SU-DHL-6 (cell line): ENCODE data around the gene ZNF121.

Source experiments
- H2AFZ ChIP-seq: fragments of 200-600 bp; sonication (generic); 2 replicates; pipeline ENCODE4 v1.6.1; 2014; ENCODE audit warnings: low read depth, mild to moderate bottlenecking, moderate library complexity, mixed read lengths, antibody characterized with exemption, low read length; ENCODE audit not compliant: severe bottlenecking
- H3F3A ChIP-seq: fragments of 200-600 bp; shearing (Covaris generic); 2 replicates; pipeline ENCODE4 v1.6.0; 2016; ENCODE audit warnings: antibody characterized with exemption, mild to moderate bottlenecking; ENCODE audit not compliant: insufficient read depth
- H3K27ac ChIP-seq: fragments of 200-600 bp; sonication (generic); 2 replicates; pipeline ENCODE4 v1.5.1; 2016; ENCODE audit warnings: low read depth, mild to moderate bottlenecking, low read length, moderate library complexity, mixed read lengths
- H3K27me3 ChIP-seq: fragments of 200-600 bp; sonication (generic), shearing (Covaris generic); 2 replicates; pipeline ENCODE4 v1.6.0; 2014; ENCODE audit warnings: mild to moderate bottlenecking, low read length
- H3K36me3 ChIP-seq: fragments of 200-600 bp; sonication (generic); 2 replicates; pipeline ENCODE4 v1.6.1; 2014; ENCODE audit warnings: mild to moderate bottlenecking, low read length, mixed read lengths
- H3K4me2 ChIP-seq: fragments of 300-600, 200-600 bp; shearing (Covaris generic), sonication (generic); 2 replicates; pipeline ENCODE4 v1.6.0; 2014; ENCODE audit warnings: low read length, low read depth, mild to moderate bottlenecking; ENCODE audit not compliant: poor library complexity, severe bottlenecking
- H3K4me3 ChIP-seq: fragments of 200-600 bp; sonication (generic); 2 replicates; pipeline ENCODE4 v1.5.1; 2014; ENCODE audit warnings: antibody characterized with exemption, low read length, mild to moderate bottlenecking, mixed read lengths; ENCODE audit not compliant: insufficient read depth, poor library complexity, severe bottlenecking
- H3K79me2 ChIP-seq: fragments of 200-600 bp; sonication (generic); 2 replicates; pipeline ENCODE4 v1.6.1; 2014; ENCODE audit warnings: mild to moderate bottlenecking, low read length, moderate library complexity; ENCODE audit not compliant: insufficient read depth
- H3K9ac ChIP-seq: fragments of 200-600 bp; sonication (generic); 2 replicates; pipeline ENCODE4 v1.7.0; 2014; ENCODE audit warnings: mild to moderate bottlenecking, low read length
- H3K9me2 ChIP-seq: fragments of 200-600 bp; sonication (generic); replicated peaks from 2 replicates; pipeline ENCODE4 v1.6.1; 2014; ENCODE audit warnings: low read length; ENCODE audit not compliant: insufficient read depth
- H3K9me3 ChIP-seq: fragments of 200-600 bp; sonication (generic); 2 replicates; pipeline ENCODE4 v1.6.1; 2014; ENCODE audit warnings: low read length, mixed read lengths; ENCODE audit not compliant: insufficient read depth
- H4K20me1 ChIP-seq: fragments of 200-600 bp; sonication (generic); 2 replicates; pipeline ENCODE4 v1.6.1; 2014; ENCODE audit warnings: low read depth, mild to moderate bottlenecking, antibody characterized with exemption, low read length, moderate library complexity, mixed read lengths
- CTCF ChIP-seq: fragments of 200-600 bp; sonication (generic); IDR thresholded peaks from one replicate; pipeline ENCODE4 v1.5.1; 2017; ENCODE audit warnings: antibody characterized with exemption, mild to moderate bottlenecking, low read length, moderate library complexity; ENCODE audit not compliant: insufficient read depth, poor library complexity, severe bottlenecking
- EZH2phosphoT487 ChIP-seq: fragments of 200-600 bp; sonication (generic), shearing (Covaris generic); conservative IDR thresholded peaks from 2 replicates; pipeline ENCODE4 v1.6.1; 2018; ENCODE audit warnings: mild to moderate bottlenecking, antibody characterized with exemption, low read length, moderate library complexity, mixed read lengths

ZNF121 gene

DNA sequence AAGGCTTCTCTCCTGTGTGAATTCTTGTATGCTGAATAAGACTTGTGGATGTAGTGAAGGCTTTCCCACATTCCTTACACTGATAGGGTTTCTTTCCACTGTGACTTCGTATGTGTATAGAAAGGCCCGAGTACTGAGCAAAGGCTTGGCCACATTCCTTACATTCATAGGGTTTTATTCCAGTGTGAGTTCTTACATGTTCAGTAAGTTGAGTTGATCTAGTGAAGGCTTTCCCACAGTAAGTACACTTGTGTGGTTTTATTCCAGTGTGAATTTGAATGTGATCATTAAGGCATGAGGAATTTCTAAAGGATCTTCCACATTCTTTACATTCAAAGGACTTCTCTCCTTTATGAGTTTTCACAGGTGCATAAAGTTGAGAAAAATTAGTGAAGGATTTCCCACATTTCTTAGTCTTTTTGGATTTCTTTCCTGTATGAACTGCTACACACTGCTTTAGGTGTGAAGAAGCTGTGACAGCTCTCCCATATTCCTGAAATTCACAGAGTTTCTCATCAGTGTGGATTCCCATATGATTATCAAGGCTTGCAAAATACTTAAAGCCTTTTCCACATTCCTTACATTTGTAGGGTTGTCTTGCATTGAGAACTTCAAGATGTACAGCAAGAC, 26.3 kb upstream of the ZNF121 start:
- no peak overlapping the region for H3K4me3 ChIP-seq
- H3K9ac ChIP-seq, result no peak overlapping the region
- no peaks in the 10 kb centered on the region for H4K20me1 ChIP-seq
- no peaks in the 10 kb centered on the region for H3K27me3 ChIP-seq
- no peaks in the 10 kb centered on the region for H3K9me2 ChIP-seq
- TF ChIP-seq EZH2phosphoT487 (no peak), CTCF (no peak)
- H3K9me3 ChIP-seq, result peaks cover 19% of the 10 kb centered on the region; the same call in 1 of the 2 replicates
- peaks cover 55% of the 10 kb centered on the region for H3K36me3 ChIP-seq
- H3K79me2 ChIP-seq, result no peaks in the 10 kb centered on the region
- no peak overlapping the region for H3K27ac ChIP-seq
- H3F3A ChIP-seq, result no peaks in the 10 kb centered on the region
- H3K4me2 ChIP-seq, result no peak overlapping the region
- H2AFZ ChIP-seq, result no peak overlapping the region

- H4K20me1 ChIP-seq, result no peaks in the 10 kb centered on the region
- H3K79me2 ChIP-seq, result no peaks in the 10 kb centered on the region
- H3K9ac ChIP-seq, result no peak overlapping the region
- H3K4me2 ChIP-seq, result no peak overlapping the region
- H3K9me3 ChIP-seq, result peaks cover 19% of the 10 kb centered on the region; the same call in 1 of the 2 replicates
- TF ChIP-seq EZH2phosphoT487 (no peak), CTCF (no peak)
- no peaks in the 10 kb centered on the region for H3K9me2 ChIP-seq
- no peaks in the 10 kb centered on the region for H3K27me3 ChIP-seq
- no peak overlapping the region for H3K27ac ChIP-seq
- no peaks in the 10 kb centered on the region for H3F3A ChIP-seq
- no peak overlapping the region for H2AFZ ChIP-seq
- no peak overlapping the region for H3K4me3 ChIP-seq
- H3K36me3 ChIP-seq, result peaks cover 49% of the 10 kb centered on the region
Observed at GRCh38 chr19:9608912-9609311, 24.6 kb upstream of the ZNF121 start.

GRCh38 chr19:9597027-9597426, 12.7 kb upstream of the ZNF121 start:
- Histone ChIP-seq H2AFZ (no peak overlapping the region), H3K79me2 (no peaks in the 10 kb centered on the region), H3K4me3 (no peak overlapping the region), H3K9me2 (no peaks in the 10 kb centered on the region), H3K36me3 (no peaks in the 10 kb centered on the region), H3K27ac (no peak overlapping the region), H3K4me2 (no peak overlapping the region), H3K27me3 (no peaks in the 10 kb centered on the region), H4K20me1 (no peaks in the 10 kb centered on the region), H3K9me3 (peaks cover 22% of the 10 kb centered on the region; the same call in 1 of the 2 replicates), H3F3A (no peaks in the 10 kb centered on the region), H3K9ac (no peak overlapping the region)
- no peak for TF ChIP-seq EZH2phosphoT487
- no peak for TF ChIP-seq CTCF
